Parathyroid adenoma (tissue), 2 donors: Measurements from ENCODE around the gene ZNHIT1.
A peak's percentile ranks its signal among the peaks of the same experiment; 100 is the strongest.

Experiments
- H2AFZ ChIP-seq: fragments of 300-600 bp; sonication (generic); one replicate; pipeline ENCODE4 v1.7.0; 2017; ENCODE audit warnings: antibody characterized with exemption, mild to moderate bottlenecking
- H3K27ac ChIP-seq: fragments of 300-600 bp; sonication (generic); one replicate; pipeline ENCODE4 v1.7.0; 2017
- H3K27me3 ChIP-seq: fragments of 300-600 bp; sonication (generic); one replicate; pipeline ENCODE4 v1.7.0; 2017; ENCODE audit warnings: low read length; ENCODE audit not compliant: control insufficient read depth, insufficient read depth
- H3K36me3 ChIP-seq: fragments of 300-600 bp; sonication (generic); one replicate; pipeline ENCODE4 v1.7.0; 2017; ENCODE audit warnings: low read length; ENCODE audit not compliant: control insufficient read depth, insufficient read depth
- H3K4me1 ChIP-seq: fragments of 300-600 bp; sonication (generic); one replicate; pipeline ENCODE4 v1.7.0; 2017; ENCODE audit warnings: control low read depth
- H3K4me2 ChIP-seq: fragments of 300-600 bp; sonication (generic); one replicate; pipeline ENCODE4 v1.7.0; 2017; ENCODE audit warnings: low read length
- H3K4me3 ChIP-seq: fragments of 300-600 bp; sonication (generic); one replicate; pipeline ENCODE4 v1.7.0; 2017; ENCODE audit warnings: low read depth, low read length
- H3K79me2 ChIP-seq: fragments of 300-600 bp; sonication (generic); one replicate; pipeline ENCODE4 v1.7.0; 2017; ENCODE audit warnings: control low read depth
- H3K9ac ChIP-seq: fragments of 300-600 bp; sonication (generic); one replicate; pipeline ENCODE4 v1.7.0; 2017; ENCODE audit warnings: mild to moderate bottlenecking
- H3K9me3 ChIP-seq: fragments of 300-600 bp; sonication (generic); one replicate; pipeline ENCODE4 v1.7.0; 2017; ENCODE audit warnings: low read length; ENCODE audit not compliant: control insufficient read depth
- CTCF ChIP-seq: fragments of 300-600 bp; sonication (generic); IDR thresholded peaks from one replicate; pipeline ENCODE4 v1.7.0; 2017; ENCODE audit warnings: antibody characterized with exemption, mild to moderate bottlenecking
- donor health status: primary hyperparathyroidism.

Gene ZNHIT1

GRCh38 chr7:101217388-101218235, at the start of gene ZNHIT1, which contains the start of gene PLOD3:
TSS of gene ZNHIT1 (plus strand) at chr7:101218165. CDS start at chr7:101218196, 31 bp downstream.
TSS of gene PLOD3 (minus strand) at chr7:101217581. CDS start at chr7:101217274, 307 bp downstream.
- Histone ChIP-seq H3K79me2 (peaks cover 33% of the 10 kb centered on the region), H2AFZ (peak within 1 kb of the TSS; percentile 91), H3K27ac (peak within 1 kb of the TSS; percentile 94), H3K27me3 (no peaks in the 10 kb centered on the region), H3K9ac (peak within 1 kb of the TSS; percentile 6), H3K4me2 (peak within 1 kb of the TSS; percentile 99), H3K4me3 (peak within 1 kb of the TSS; percentile 95), H3K36me3 (no peaks in the 10 kb centered on the region), H3K4me1 (no peaks in the 10 kb centered on the region), H3K9me3 (no peaks in the 10 kb centered on the region)
- peak; percentile 5 for TF ChIP-seq CTCF

GRCh38 chr7:101168412-101169049, 49.4 kb upstream of the ZNHIT1 start:
- Histone ChIP-seq H3K4me2 (no peak overlapping the region), H3K4me1 (peaks cover 24% of the 10 kb centered on the region), H3K79me2 (no peaks in the 10 kb centered on the region), H3K9ac (no peak overlapping the region), H3K36me3 (no peaks in the 10 kb centered on the region), H2AFZ (no peak overlapping the region), H3K27ac (no peak overlapping the region), H3K9me3 (no peaks in the 10 kb centered on the region), H3K27me3 (peaks cover 26% of the 10 kb centered on the region), H3K4me3 (no peak overlapping the region)
- TF ChIP-seq CTCF: no peak

- no peak overlapping the region for H2AFZ ChIP-seq
- no peaks in the 10 kb centered on the region for H3K36me3 ChIP-seq
- no peak overlapping the region for H3K4me2 ChIP-seq
- peaks cover 24% of the 10 kb centered on the region for H3K4me1 ChIP-seq
- no peak for TF ChIP-seq CTCF
- no peaks in the 10 kb centered on the region for H3K79me2 ChIP-seq
- H3K27me3 ChIP-seq: peaks cover 30% of the 10 kb centered on the region
- no peak overlapping the region for H3K9ac ChIP-seq
- H3K4me3 ChIP-seq: no peak overlapping the region
- H3K9me3 ChIP-seq: no peaks in the 10 kb centered on the region
- H3K27ac ChIP-seq: no peak overlapping the region
These were observed 48.7 kb upstream of the ZNHIT1 start for GRCh38 chr7:101169110-101169837.

GRCh38 chr7:101169838-101170551, 48.0 kb upstream of the ZNHIT1 start:
- Histone ChIP-seq H3K79me2 (no peaks in the 10 kb centered on the region), H3K4me1 (peaks cover 18% of the 10 kb centered on the region), H3K4me3 (no peak overlapping the region)

More at GRCh38 chr7:101169838-101170551, 48.0 kb upstream of the ZNHIT1 start:
- no peaks in the 10 kb centered on the region for H3K36me3 ChIP-seq
- H2AFZ ChIP-seq: no peak overlapping the region
- H3K9ac ChIP-seq: no peak overlapping the region
- H3K4me2 ChIP-seq: no peak overlapping the region
- no peak overlapping the region for H3K27ac ChIP-seq
- H3K27me3 ChIP-seq: peaks cover 34% of the 10 kb centered on the region
- peak; percentile 91 for TF ChIP-seq CTCF
- no peaks in the 10 kb centered on the region for H3K9me3 ChIP-seq
